GM12864 (cell line): Measurements from ENCODE around the gene HINT1.
"Not testable (repeated sequence)": the region's sequence is repeated elsewhere in the genome, so short reads cannot be mapped to it uniquely, and the experiment has no call there.

Source experiments
- DNase-seq: peaks from one replicate; pipeline ENCODE4 v3.0.0-alpha.2; 2011; ENCODE audit warnings: low read depth
- H3K4me3 ChIP-seq: 2 replicates; pipeline ENCODE4 v1.5.1; 2011; ENCODE audit warnings: mild to moderate bottlenecking, low read depth, low read length, control low read depth
- CTCF ChIP-seq: IDR thresholded peaks from 2 replicates; pipeline ENCODE4 v1.5.1; 2011; ENCODE audit warnings: low read depth, mild to moderate bottlenecking, moderate library complexity, low read length, control low read depth, inconsistent platforms; ENCODE audit errors: missing control alignments

Gene HINT1

DNA sequence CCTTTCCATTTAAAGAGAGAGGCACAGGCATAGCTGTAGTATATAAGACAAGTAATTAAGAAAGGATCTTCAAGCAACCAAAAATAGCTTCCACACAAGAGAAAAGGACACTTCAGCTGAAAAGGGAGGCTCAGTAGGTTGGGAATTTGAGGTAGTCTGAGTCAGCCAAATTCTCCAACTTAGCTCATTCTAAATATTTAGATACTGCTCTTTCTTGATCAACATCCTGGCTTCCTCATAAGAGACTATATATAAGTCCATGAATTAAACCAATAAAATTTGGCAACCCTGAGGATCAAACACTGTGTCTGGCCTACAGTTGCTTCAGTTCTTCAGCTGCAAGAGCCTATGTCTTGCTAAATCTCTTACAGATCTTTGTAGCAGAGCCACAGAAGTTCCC is 17.8 kb downstream of the HINT1 start:
- H3K4me3 ChIP-seq, result no peak overlapping the region
- DNase-seq, result no peak
- TF ChIP-seq CTCF, result no peak

- no peak for TF ChIP-seq CTCF
- DNase-seq, result no peak
- H3K4me3 ChIP-seq, result no peak overlapping the region
These were observed 22.0 kb downstream of the HINT1 start for GRCh38 chr5:131142970-131143617.

DNA sequence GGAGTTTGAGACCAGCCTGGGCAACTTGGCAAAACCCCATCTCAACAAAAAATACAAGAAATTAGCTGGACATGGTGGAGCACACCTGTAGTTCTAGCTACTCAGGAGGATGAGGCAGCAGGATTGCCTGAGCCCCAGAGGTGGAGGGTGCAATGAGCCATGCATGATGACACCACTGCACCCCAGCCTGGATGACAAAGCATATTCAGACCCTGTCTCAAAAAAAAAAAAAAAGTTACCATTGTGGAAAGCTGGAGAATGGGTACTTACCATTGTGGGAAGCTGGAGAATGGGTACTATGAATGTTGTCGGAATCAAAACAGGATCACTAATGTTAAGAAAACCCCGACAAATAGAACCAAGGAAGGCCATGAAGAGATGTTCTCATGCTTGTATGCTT is 25.7 kb downstream of the HINT1 start:
- TF ChIP-seq CTCF, result no peak
- no peak overlapping the region for H3K4me3 ChIP-seq
- DNase-seq, result no peak

- not testable (repeated sequence) for DNase-seq, H3K4me3 ChIP-seq
These were observed 26.6 kb downstream of the HINT1 start for GRCh38 chr5:131138406-131138805.

GRCh38 chr5:131133091-131133490 is 32.0 kb downstream of the HINT1 start:
- DNase-seq, H3K4me3 ChIP-seq: not testable (repeated sequence)

DNA sequence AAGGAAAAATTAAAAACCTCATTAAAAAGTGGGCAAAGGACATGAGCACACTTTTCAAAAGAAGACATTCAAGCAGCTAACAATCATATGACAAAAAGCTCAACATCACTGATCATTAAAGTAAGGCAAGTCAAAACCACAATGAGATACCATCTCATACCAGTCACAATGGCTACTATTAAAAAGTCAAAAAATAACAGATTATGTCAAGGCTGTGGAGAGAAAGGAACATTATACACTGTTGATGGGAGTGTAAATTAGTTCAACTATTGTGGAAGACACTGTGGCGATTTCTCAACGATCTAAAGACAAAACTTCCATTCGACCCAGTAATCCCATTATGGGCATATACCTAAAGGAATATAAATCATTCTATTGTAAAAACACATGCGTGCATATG is 35.8 kb downstream of the HINT1 start:
- TF ChIP-seq CTCF, result no peak
- no peak for DNase-seq

DNA sequence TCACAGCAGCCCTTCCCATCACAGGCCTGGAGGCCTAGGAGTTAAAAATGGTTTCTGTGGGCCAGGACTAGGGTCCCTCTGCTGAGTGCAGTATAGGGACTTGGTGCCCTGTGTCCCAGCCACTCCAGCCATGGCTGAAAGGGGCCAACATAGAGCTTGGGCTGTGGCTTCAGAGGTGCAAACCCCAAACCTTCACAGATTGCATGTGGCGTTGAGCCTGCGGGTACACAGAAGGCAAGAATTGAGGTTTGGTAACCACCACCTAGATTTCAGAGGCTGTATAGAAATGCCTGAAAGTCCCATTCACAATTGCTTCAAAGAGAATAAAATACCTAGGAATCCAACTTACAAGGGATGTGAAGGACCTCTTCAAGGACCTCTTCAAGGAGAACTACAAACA is 37.8 kb downstream of the HINT1 start:
- not testable (repeated sequence) for H3K4me3 ChIP-seq, DNase-seq

More for the DNA sequence above, 35.8 kb downstream of the HINT1 start:
- H3K4me3 ChIP-seq, result no peak overlapping the region

- TF ChIP-seq CTCF, result no peak
- H3K4me3 ChIP-seq, result no peak overlapping the region
- DNase-seq, result no peak
These were observed 50.3 kb downstream of the HINT1 start for GRCh38 chr5:131114754-131115153.

DNA sequence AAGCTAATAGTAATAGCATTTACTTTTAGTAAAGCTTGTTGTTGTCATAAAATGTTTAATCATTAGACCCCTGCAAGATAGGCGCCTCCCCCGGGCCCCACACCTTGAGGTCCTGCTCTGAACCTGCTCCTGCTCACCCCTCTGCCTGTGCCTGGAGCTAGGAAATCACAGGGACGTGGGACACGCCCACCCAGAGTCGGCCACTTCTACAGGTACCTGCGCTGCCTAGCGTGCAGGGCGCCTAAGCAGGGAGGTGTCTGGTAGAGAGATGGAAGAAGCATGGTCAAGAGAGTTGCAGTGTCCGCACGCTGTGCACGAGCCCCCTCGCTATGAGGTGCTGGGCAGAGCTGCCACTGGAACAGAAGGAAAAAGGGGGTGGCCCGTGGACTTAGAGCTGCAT is 52.6 kb downstream of the HINT1 start:
- no peak overlapping the region for H3K4me3 ChIP-seq
- TF ChIP-seq CTCF, result no peak
- no peak for DNase-seq
